ENCODE measurements around the gene ARHGAP26. TPM values are rescaled to one million over a fixed set of nuclear protein-coding genes. Genes with fewer than 3 reads are reported as not detected.

Gene ARHGAP26
- total and polyA plus RNA-seq, 2 experiments from 2014 or later: 9.5 to 16.8 TPM

- Histone ChIP-seq H3K27me3 (ENCODE audit: insufficient read depth) (no peaks in the 10 kb centered on the region), H3F3A (replicated peaks; ENCODE audit: low read depth) (no peaks in the 10 kb centered on the region), H3K27ac (ENCODE audit: low read depth) (no peak overlapping the region), H2AFZ (no peak overlapping the region), H4K20me1 (replicated peaks; ENCODE audit: insufficient read depth) (no peaks in the 10 kb centered on the region), H3K9me2 (ENCODE audit: insufficient read depth) (no peaks in the 10 kb centered on the region), H3K4me2 (no peak overlapping the region), H3K36me3 (ENCODE audit: insufficient read depth) (no peaks in the 10 kb centered on the region), H3K4me1 (ENCODE audit: insufficient read depth) (0 out of 2 replicates have a peak, but pooled peaks cover 9% of the 10 kb centered on the region), H3K79me2 (replicated peaks; ENCODE audit: insufficient read depth) (no peaks in the 10 kb centered on the region), H3K4me3 (no peak overlapping the region)
- Mint-ChIP-seq H3K4me3 (no peak overlapping the region), H3K27ac (no peak overlapping the region), H3K36me3 (ENCODE audit: low read depth) (peaks cover 8% of the 10 kb centered on the region; the same call in 2 of the 3 replicates), H3K9me3 (peaks cover 4% of the 10 kb centered on the region; the same call in 2 of the 3 replicates), H3K4me1 (peaks cover 18% of the 10 kb centered on the region), H3K27me3 (ENCODE audit: insufficient read depth, low read depth, poor library complexity) (no peaks in the 10 kb centered on the region)
- TF ChIP-seq JUNB (IDR thresholded peaks at IDR 0.05; ENCODE audit: unreplicated experiment): no peak
- TF ChIP-seq, protein P1, sequence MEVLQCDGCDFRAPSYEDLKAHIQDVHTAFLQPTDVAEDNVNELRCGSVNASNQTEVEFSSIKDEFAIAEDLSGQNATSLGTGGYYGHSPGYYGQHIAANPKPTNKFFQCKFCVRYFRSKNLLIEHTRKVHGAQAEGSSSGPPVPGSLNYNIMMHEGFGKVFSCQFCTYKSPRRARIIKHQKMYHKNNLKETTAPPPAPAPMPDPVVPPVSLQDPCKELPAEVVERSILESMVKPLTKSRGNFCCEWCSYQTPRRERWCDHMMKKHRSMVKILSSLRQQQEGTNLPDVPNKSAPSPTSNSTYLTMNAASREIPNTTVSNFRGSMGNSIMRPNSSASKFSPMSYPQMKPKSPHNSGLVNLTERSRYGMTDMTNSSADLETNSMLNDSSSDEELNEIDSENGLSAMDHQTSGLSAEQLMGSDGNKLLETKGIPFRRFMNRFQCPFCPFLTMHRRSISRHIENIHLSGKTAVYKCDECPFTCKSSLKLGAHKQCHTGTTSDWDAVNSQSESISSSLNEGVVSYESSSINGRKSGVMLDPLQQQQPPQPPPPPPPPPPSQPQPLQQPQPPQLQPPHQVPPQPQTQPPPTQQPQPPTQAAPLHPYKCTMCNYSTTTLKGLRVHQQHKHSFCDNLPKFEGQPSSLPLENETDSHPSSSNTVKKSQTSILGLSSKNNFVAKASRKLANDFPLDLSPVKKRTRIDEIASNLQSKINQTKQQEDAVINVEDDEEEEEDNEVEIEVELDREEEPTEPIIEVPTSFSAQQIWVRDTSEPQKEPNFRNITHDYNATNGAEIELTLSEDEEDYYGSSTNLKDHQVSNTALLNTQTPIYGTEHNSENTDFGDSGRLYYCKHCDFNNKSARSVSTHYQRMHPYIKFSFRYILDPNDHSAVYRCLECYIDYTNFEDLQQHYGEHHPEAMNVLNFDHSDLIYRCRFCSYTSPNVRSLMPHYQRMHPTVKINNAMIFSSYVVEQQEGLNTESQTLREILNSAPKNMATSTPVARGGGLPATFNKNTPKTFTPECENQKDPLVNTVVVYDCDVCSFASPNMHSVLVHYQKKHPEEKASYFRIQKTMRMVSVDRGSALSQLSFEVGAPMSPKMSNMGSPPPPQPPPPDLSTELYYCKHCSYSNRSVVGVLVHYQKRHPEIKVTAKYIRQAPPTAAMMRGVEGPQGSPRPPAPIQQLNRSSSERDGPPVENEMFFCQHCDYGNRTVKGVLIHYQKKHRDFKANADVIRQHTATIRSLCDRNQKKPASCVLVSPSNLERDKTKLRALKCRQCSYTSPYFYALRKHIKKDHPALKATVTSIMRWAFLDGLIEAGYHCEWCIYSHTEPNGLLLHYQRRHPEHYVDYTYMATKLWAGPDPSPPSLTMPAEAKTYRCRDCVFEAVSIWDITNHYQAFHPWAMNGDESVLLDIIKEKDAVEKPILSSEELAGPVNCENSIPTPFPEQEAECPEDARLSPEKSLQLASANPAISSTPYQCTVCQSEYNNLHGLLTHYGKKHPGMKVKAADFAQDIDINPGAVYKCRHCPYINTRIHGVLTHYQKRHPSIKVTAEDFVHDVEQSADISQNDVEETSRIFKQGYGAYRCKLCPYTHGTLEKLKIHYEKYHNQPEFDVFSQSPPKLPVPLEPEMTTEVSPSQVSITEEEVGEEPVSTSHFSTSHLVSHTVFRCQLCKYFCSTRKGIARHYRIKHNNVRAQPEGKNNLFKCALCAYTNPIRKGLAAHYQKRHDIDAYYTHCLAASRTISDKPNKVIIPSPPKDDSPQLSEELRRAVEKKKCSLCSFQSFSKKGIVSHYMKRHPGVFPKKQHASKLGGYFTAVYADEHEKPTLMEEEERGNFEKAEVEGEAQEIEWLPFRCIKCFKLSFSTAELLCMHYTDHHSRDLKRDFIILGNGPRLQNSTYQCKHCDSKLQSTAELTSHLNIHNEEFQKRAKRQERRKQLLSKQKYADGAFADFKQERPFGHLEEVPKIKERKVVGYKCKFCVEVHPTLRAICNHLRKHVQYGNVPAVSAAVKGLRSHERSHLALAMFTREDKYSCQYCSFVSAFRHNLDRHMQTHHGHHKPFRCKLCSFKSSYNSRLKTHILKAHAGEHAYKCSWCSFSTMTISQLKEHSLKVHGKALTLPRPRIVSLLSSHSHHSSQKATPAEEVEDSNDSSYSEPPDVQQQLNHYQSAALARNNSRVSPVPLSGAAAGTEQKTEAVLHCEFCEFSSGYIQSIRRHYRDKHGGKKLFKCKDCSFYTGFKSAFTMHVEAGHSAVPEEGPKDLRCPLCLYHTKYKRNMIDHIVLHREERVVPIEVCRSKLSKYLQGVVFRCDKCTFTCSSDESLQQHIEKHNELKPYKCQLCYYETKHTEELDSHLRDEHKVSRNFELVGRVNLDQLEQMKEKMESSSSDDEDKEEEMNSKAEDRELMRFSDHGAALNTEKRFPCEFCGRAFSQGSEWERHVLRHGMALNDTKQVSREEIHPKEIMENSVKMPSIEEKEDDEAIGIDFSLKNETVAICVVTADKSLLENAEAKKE (CRISPR knock-in tag; IDR thresholded peaks at IDR 0.05): no peak
- TF ChIP-seq EZH2 (IDR thresholded peaks at IDR 0.05; ENCODE audit: low read depth, unreplicated experiment): no peak
- TF ChIP-seq CREB1 (CRISPR knock-in tag; IDR thresholded peaks at IDR 0.05; ENCODE audit: low read depth): no peak
- TF ChIP-seq ZNF331 (CRISPR knock-in tag; IDR thresholded peaks at IDR 0.05; ENCODE audit: low read depth): no peak
- no peak for TF ChIP-seq CTCF (conservative IDR thresholded peaks at IDR 0.05; ENCODE audit: low read depth in 2 of 2)
- TF ChIP-seq REST (IDR thresholded peaks at IDR 0.05; ENCODE audit: unreplicated experiment): no peak
- no peak for TF ChIP-seq EZH2phosphoT487 (IDR thresholded peaks at IDR 0.05; ENCODE audit: unreplicated experiment)
- DNase-seq (ENCODE audit: low spot score): no peak
- ATAC-seq: no peak
Observed at GRCh38 chr5:143013176-143013891, 243.2 kb downstream of the ARHGAP26 start.

All from GM23338 (cell line).